SJCRH30 (cell line): ENCODE results near the gene ZBTB49. TPM values are rescaled to one million over a fixed set of nuclear protein-coding genes. Genes with fewer than 3 reads are reported as not detected.
A peak's percentile ranks its signal among the peaks of the same experiment; 100 is the strongest.

Source experiments
- DNase-seq, 2 experiments: peaks; one replicate each; pipeline ENCODE4 v3.0.0-alpha.2; 2015 to 2020
- H3K27ac ChIP-seq: fragments of 250-450 bp; sonication (Bioruptor Pico); 2 replicates; pipeline ENCODE4 v1.5.1; 2020; ENCODE audit warnings: mild to moderate bottlenecking, moderate library complexity
- H3K27me3 ChIP-seq: fragments of 250-450 bp; sonication (Bioruptor Pico); 2 replicates; pipeline ENCODE4 v1.5.1; 2020; ENCODE audit warnings: mild to moderate bottlenecking, moderate library complexity
- H3K36me3 ChIP-seq: fragments of 250-450 bp; sonication (Bioruptor Pico); 2 replicates; pipeline ENCODE4 v1.5.1; 2020; ENCODE audit warnings: mild to moderate bottlenecking, moderate library complexity
- H3K4me1 ChIP-seq: fragments of 250-450 bp; sonication (Bioruptor Pico); 2 replicates; pipeline ENCODE4 v1.5.1; 2020; ENCODE audit warnings: mild to moderate bottlenecking, moderate library complexity
- H3K4me3 ChIP-seq: fragments of 250-450 bp; sonication (Bioruptor Pico); 2 replicates; pipeline ENCODE4 v1.5.1; 2020; ENCODE audit warnings: mild to moderate bottlenecking, moderate library complexity
- H3K9me3 ChIP-seq: fragments of 250-450 bp; sonication (Bioruptor Pico); replicated peaks from 2 replicates; pipeline ENCODE4 v1.5.1; 2020; ENCODE audit warnings: mild to moderate bottlenecking, moderate library complexity
- total RNA-seq: library from RNA; depleted of rRNA; stranded (reverse); fragments of >200 nt; shearing (Covaris generic); gene quantifications from 2 replicates; pipeline ENCODE4 v1.2.3, GENCODE V29; 2014

The ZBTB49 gene
- total RNA-seq, 1 experiment from 2014 or later: 5.9 TPM

GRCh38 chr4:4267981-4268380, 22.1 kb upstream of the ZBTB49 start:
- no peaks in the 10 kb centered on the region for H3K27me3 ChIP-seq
- 0 out of 2 replicates have a peak, but pooled peaks cover 2% of the 10 kb centered on the region for H3K4me1 ChIP-seq
- DNase-seq: no peak
- H3K4me3 ChIP-seq: no peak overlapping the region
- peaks cover 39% of the 10 kb centered on the region for H3K36me3 ChIP-seq
- H3K9me3 ChIP-seq: no peaks in the 10 kb centered on the region
- no peak overlapping the region for H3K27ac ChIP-seq

- no peak for DNase-seq
- Histone ChIP-seq H3K27me3 (no peaks in the 10 kb centered on the region), H3K36me3 (peaks cover 41% of the 10 kb centered on the region), H3K4me3 (no peak overlapping the region), H3K27ac (no peak overlapping the region), H3K4me1 (no peaks in the 10 kb centered on the region), H3K9me3 (no peaks in the 10 kb centered on the region)
These were observed 21.3 kb upstream of the ZBTB49 start for GRCh38 chr4:4268776-4269175.

GRCh38 chr4:4269331-4269731, 20.7 kb upstream of the ZBTB49 start:
- no peak for DNase-seq
- no peak overlapping the region for H3K27ac ChIP-seq
- peaks cover 43% of the 10 kb centered on the region for H3K36me3 ChIP-seq
- H3K4me1 ChIP-seq: no peaks in the 10 kb centered on the region
- H3K27me3 ChIP-seq: no peaks in the 10 kb centered on the region
- H3K9me3 ChIP-seq: no peaks in the 10 kb centered on the region
- H3K4me3 ChIP-seq: no peak overlapping the region

- Histone ChIP-seq H3K27me3 (no peaks in the 10 kb centered on the region), H3K4me3 (no peak overlapping the region), H3K4me1 (no peaks in the 10 kb centered on the region), H3K27ac (no peak overlapping the region), H3K9me3 (no peaks in the 10 kb centered on the region), H3K36me3 (peaks cover 48% of the 10 kb centered on the region)
- no peak for DNase-seq
These were observed 20.2 kb upstream of the ZBTB49 start for GRCh38 chr4:4269856-4270255.

GRCh38 chr4:4270529-4270928, 19.5 kb upstream of the ZBTB49 start:
- H3K4me3 ChIP-seq: no peak overlapping the region
- no peak for DNase-seq
- peaks cover 54% of the 10 kb centered on the region for H3K36me3 ChIP-seq
- H3K9me3 ChIP-seq: no peaks in the 10 kb centered on the region
- no peak overlapping the region for H3K27ac ChIP-seq
- no peaks in the 10 kb centered on the region for H3K4me1 ChIP-seq
- no peaks in the 10 kb centered on the region for H3K27me3 ChIP-seq

- H3K4me3 ChIP-seq: no peak overlapping the region
- H3K36me3 ChIP-seq: peaks cover 63% of the 10 kb centered on the region
- H3K9me3 ChIP-seq: no peaks in the 10 kb centered on the region
- no peak for DNase-seq
- no peaks in the 10 kb centered on the region for H3K27me3 ChIP-seq
- no peak overlapping the region for H3K27ac ChIP-seq
- no peaks in the 10 kb centered on the region for H3K4me1 ChIP-seq
These were observed 18.1 kb upstream of the ZBTB49 start for GRCh38 chr4:4271912-4272311.

- DNase-seq: no peak
- Histone ChIP-seq H3K36me3 (peaks cover 60% of the 10 kb centered on the region), H3K4me1 (no peaks in the 10 kb centered on the region)
These were observed 15.8 kb upstream of the ZBTB49 start for GRCh38 chr4:4274226-4274625.

GRCh38 chr4:4277531-4277930, 12.5 kb upstream of the ZBTB49 start:
- no peaks in the 10 kb centered on the region for H3K9me3 ChIP-seq
- no peak overlapping the region for H3K4me3 ChIP-seq
- H3K27me3 ChIP-seq: no peaks in the 10 kb centered on the region
- no peaks in the 10 kb centered on the region for H3K4me1 ChIP-seq
- peaks cover 67% of the 10 kb centered on the region for H3K36me3 ChIP-seq
- H3K27ac ChIP-seq: no peak overlapping the region
- no peak for DNase-seq

More at GRCh38 chr4:4274226-4274625, 15.8 kb upstream of the ZBTB49 start:
- H3K4me3 ChIP-seq: no peak overlapping the region
- H3K9me3 ChIP-seq: no peaks in the 10 kb centered on the region
- H3K27ac ChIP-seq: no peak overlapping the region
- H3K27me3 ChIP-seq: no peaks in the 10 kb centered on the region

- H3K27me3 ChIP-seq: no peaks in the 10 kb centered on the region
- H3K9me3 ChIP-seq: no peaks in the 10 kb centered on the region
- H3K27ac ChIP-seq: no peak overlapping the region
- H3K4me1 ChIP-seq: peaks cover 5% of the 10 kb centered on the region; the same call in 1 of the 2 replicates
- DNase-seq: no peak
- peaks cover 74% of the 10 kb centered on the region for H3K36me3 ChIP-seq
- no peak overlapping the region for H3K4me3 ChIP-seq
These were observed 8.3 kb upstream of the ZBTB49 start for GRCh38 chr4:4281787-4282186.

- H3K9me3 ChIP-seq: no peaks in the 10 kb centered on the region
- DNase-seq: peak; percentile 20 to 27
- peaks cover 55% of the 10 kb centered on the region for H3K36me3 ChIP-seq
- peaks cover 5% of the 10 kb centered on the region; the same call in 1 of the 2 replicates for H3K4me1 ChIP-seq
- H3K27ac ChIP-seq: no peak overlapping the region
- H3K27me3 ChIP-seq: no peaks in the 10 kb centered on the region
- H3K4me3 ChIP-seq: no peak overlapping the region
These were observed 5.0 kb upstream of the ZBTB49 start for GRCh38 chr4:4284827-4285618.

GRCh38 chr4:4288098-4288497, 2.0 kb upstream of the ZBTB49 start:
- Histone ChIP-seq H3K36me3 (peaks cover 30% of the 10 kb centered on the region), H3K4me1 (peaks cover 5% of the 10 kb centered on the region; the same call in 1 of the 2 replicates), H3K27me3 (no peaks in the 10 kb centered on the region), H3K9me3 (no peaks in the 10 kb centered on the region), H3K27ac (no peak overlapping the region), H3K4me3 (no peak overlapping the region)
- DNase-seq: no peak

- H3K36me3 ChIP-seq: peaks cover 24% of the 10 kb centered on the region
- peak overlapping the region; percentile 77 for H3K4me3 ChIP-seq
- H3K27ac ChIP-seq: no peak overlapping the region
- DNase-seq: peak in 1 of 2 experiments; percentile 3
- no peaks in the 10 kb centered on the region for H3K9me3 ChIP-seq
- H3K4me1 ChIP-seq: peaks cover 5% of the 10 kb centered on the region; the same call in 1 of the 2 replicates
- no peaks in the 10 kb centered on the region for H3K27me3 ChIP-seq
These were observed 996 bp upstream of the ZBTB49 start for GRCh38 chr4:4289055-4289454.

- no peaks in the 10 kb centered on the region for H3K27me3 ChIP-seq
- no peaks in the 10 kb centered on the region for H3K9me3 ChIP-seq
- peak overlapping the region; percentile 23; the same call in 1 of the 2 replicates for H3K27ac ChIP-seq
- peaks cover 5% of the 10 kb centered on the region; the same call in 1 of the 2 replicates for H3K4me1 ChIP-seq
- H3K4me3 ChIP-seq: peak overlapping the region; percentile 77
- DNase-seq: no peak
- H3K36me3 ChIP-seq: peaks cover 18% of the 10 kb centered on the region
These were observed 482 bp upstream of the ZBTB49 start for GRCh38 chr4:4289597-4289940.

- Histone ChIP-seq H3K4me1 (no peaks in the 10 kb centered on the region), H3K4me3 (no peak overlapping the region), H3K9me3 (no peaks in the 10 kb centered on the region), H3K36me3 (no peaks in the 10 kb centered on the region), H3K27ac (no peak overlapping the region), H3K27me3 (no peaks in the 10 kb centered on the region)
- no peak for DNase-seq
These were observed 3.2 kb downstream of the ZBTB49 start for GRCh38 chr4:4293279-4293678.

GRCh38 chr4:4296283-4296846, 6.3 kb downstream of the ZBTB49 start:
- no peaks in the 10 kb centered on the region for H3K4me1 ChIP-seq
- no peak overlapping the region for H3K4me3 ChIP-seq
- H3K27me3 ChIP-seq: no peaks in the 10 kb centered on the region
- peaks cover 7% of the 10 kb centered on the region for H3K36me3 ChIP-seq
- no peak overlapping the region for H3K27ac ChIP-seq
- no peak for DNase-seq
- H3K9me3 ChIP-seq: no peaks in the 10 kb centered on the region
